NCI-H2029 (cell line): ENCODE measurements around the gene ATP10B.

Source experiments
- DNase-seq: peaks from one replicate; lab custom pipeline; 2025; lab: John Stamatoyannopoulos, UW

The ATP10B gene

DNA sequence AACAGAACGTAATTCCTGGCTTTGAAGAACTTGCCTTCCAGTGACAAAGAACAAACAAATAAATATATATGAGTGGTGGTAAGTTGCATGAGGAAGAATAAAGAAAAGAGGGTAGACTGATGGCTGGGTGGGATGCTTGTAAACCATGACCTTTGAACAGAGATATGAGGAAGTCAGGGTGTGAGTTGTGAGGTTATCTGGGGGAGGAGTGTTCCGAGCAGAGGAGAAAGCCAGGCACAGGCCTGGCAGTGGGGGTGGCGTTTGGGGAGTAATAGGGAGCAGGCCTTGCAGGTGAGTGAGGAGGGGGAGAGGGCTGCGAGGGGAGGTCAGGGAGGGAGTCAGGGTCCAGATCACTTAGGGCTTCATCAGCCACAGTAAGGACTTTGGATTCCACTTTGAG is 217.0 kb downstream of the ATP10B start:
- no peak for DNase-seq

DNA sequence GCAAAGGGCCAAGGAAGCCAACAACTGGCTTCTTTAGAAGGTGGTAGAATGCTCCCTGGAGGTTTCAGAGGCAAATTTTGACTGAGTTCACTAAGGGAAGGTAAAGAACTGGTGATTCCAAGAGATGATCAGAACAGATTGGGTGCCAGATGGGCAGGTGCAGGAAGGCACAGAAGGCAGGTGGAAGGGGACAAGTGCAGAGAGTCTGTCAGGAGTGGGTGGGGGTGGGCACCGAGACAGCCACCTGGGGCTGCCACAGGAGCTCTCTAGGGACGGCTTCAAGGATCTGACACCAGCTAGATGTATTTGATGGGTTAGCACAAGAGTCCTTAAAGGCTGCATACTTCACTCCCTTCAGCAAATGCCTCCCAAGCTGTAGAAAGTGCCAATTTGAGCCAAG is 223.0 kb downstream of the ATP10B start:
- DNase-seq, result no peak

DNA sequence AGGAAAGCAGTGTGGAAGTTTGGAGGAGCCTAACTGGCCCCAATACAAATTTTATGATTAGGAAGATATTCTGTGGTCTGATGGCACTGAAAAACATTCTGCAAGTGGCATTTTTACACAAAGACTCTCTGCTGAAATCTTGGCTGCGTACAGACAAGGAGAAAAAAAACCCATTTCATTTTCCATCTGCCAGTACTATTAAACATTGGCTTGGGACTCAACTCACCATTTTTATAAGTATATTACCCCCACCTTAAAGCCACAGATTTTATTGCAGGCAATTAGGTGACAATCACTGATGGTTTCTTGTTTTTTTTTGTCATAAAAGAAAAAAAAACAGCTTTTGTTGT is 223.4 kb downstream of the ATP10B start:
- no peak for DNase-seq

DNA sequence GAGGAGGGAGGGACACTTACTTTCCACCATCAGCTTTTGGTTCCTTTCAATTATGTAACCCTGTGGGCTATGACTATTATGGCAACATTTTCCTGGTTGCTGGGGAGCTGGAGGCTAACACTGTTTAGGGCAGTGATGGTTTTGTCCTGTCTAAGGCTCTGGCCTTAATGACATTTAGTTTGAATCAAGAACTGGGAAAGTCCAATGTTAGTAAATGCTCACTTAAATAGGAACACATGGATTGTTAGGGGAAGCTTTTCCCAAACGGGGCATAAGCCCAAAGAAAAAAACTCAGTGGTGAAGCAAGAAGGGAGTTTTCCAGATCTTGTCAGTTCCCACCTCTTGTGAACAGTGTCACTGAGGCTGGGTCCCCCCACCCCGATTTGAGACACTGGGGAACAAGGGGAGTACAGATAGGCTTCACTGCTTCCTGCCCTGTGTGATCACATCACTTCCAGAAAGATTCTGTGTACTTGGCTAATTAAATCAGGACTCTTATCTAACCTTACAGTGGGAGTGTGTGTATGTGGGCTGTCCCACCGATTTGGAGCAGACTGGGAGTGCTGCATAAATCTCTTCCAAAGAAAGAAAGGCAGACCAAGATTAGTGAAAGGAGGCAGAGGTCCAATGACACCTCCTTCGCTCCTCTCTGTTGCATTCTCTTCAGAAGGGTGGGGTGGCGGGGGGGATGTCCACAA is 223.9 kb downstream of the ATP10B start:
- DNase-seq, result no peak

DNA sequence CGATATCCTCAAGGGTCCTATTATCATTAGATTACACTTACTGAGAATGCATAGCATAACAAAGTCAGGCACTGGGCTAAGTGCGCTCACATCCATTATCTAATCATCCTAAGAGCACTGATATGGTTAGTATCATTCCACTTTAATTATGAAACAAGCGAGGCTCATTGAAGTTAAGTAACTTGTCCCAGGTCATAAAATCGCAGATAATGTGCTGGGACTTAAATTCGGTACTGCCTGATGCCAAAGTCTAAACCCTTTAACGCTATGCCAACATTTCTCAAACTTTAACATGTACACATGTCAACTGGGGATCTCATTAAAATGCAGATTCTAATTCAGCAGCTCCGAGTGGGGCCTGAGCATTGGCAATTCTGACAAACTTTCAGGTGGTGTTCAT is 225.7 kb downstream of the ATP10B start:
- DNase-seq, result no peak

DNA sequence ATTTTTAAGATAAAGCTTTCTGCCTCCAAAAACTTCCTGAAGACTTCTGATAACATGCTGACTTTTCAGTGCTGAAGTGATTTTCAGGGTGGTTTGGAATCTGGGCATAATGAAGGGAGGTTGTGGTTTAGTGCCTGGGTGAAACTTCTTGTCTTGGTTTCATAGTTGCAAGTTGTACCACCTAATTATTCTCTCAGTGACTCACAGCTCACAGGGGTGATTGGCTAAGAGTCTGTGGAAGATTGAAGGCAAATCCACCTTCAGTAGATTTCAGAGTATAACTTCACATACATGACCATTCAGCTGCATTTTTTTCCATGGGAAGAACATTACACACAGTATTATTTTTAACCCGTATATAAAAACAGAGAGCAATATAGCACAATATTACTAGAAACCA is 230.5 kb downstream of the ATP10B start:
- no peak for DNase-seq

DNA sequence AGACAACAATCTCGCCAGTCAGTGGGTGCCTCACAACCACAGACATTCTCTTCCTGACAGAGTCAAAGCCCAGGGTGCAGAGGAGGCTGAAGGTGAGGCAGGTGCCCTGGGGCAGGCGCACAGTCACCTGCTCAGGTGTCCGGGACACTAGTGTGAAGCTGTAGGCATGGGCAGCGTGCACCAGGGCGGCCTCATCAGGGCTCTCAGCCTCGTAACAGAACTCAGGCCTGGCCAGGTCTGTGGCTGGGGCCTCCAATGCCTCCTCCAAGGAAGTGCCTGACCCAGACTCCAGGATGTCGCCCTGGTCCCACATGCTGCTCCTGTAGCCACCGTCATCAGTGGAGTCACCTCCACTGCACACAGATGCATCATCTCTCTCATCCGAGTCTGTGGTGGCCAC is 231.6 kb downstream of the ATP10B start:
- no peak for DNase-seq

DNA sequence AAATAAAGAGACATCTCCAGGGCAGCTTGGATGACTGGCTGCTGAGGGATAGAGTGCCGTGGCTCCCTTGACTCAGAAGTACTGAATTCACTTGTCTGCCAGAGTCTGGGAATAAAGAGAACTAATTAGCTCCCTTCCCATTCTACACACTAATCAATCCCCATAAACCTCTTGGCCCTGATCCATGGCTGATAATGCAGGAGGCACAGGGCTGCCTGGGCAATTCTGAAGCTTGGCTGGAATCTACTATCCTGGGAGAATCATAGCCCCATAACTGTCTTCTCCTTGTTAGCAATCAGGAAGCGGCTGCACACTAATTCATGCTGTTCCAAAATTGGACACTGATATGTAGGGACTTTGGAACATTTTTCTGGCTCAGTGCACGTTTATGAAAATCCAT is 232.6 kb downstream of the ATP10B start:
- DNase-seq, result no peak

DNA sequence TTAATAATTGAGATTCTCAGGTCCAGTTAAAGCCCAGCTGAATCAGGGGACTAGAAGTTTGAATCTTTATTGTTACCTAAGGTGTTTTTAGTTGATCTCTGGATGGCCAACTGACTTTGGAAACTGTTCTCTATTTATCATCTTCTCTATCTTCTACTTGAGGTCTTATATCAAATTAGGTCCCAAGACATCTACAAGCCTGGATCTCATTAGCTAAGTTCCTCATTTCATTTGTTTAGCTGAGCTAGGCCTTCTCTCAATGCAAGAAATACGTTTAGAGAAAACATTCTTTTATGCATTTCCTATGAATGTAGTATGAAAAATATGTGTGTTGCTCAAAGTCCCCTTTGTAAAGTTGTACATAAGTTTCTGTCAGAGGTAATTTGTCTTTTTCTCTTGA is 233.7 kb downstream of the ATP10B start:
- no peak for DNase-seq

DNA sequence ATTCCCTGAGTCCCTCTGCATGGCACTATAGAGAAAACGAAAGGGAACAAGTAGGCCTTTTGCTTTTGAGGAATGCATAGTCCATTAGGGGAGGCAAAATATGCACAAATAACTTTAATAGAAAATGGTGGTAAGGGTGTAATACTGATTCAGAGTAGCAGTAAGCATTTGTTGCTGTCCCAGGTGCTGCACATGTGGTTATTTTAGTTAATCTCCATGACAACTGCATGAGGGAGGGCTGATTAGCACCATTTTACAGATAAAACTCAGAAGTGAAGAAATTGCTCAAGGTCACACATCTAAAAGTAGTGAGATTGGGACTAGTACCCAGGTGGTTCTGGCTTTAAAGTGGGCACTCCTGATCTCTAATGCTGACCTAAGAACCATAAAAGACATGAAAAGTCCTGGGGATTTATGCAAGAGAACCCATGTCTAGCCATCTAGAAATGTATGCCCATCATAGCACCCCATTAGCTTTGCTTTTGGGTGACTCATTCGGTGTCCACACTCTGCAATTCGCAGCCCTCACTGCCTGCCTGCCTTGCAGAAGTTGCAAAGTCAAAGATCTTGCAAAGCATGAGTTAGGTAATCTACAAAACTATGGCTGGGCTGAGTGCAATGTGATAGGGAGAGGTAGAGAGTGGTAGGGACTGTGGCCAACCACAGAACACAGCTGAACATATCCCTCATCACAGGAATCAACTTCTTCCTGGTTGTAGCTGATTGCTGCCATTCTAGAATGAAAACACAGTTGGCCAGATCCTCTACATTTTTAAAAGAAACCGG is 235.1 kb downstream of the ATP10B start:
- DNase-seq, result no peak

DNA sequence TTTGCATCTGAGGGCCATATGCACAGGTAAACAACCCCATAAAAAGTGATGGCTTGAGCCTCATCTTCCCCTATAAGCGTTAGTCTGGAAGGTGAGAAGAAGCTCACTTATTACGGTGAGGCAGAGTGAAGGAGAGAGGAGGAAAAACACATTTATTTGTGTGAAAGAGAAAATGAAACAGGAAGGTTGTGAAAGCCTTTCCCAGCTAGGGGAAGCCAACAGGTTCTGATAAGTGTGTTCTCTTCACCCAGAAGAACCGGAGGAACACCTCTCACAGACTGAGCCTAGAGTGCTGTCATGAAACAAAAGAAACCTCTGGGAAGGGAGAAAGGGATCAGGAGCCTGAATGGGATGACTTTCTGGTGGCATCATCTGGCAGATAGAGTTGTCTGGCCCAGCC is 237.9 kb downstream of the ATP10B start:
- no peak for DNase-seq

DNA sequence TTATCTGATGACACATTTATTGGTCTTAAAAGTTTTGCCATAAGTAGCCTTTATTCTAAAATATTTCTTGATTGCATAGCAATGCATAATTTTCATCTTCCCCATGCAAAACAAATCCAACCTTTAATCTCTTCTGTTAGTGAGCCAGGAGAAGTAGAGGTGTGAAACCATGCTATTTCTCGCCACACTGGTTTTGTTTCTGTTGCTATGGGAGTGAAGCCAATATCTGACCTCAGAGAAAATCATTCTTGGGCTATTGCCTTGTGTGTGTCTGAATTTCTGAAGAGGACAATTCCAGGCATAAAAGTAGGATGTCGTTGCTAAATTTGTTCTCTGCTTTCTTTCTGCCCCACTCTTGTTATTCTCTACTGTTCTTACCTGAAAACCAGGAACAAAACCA is 246.7 kb downstream of the ATP10B start:
- no peak for DNase-seq

DNA sequence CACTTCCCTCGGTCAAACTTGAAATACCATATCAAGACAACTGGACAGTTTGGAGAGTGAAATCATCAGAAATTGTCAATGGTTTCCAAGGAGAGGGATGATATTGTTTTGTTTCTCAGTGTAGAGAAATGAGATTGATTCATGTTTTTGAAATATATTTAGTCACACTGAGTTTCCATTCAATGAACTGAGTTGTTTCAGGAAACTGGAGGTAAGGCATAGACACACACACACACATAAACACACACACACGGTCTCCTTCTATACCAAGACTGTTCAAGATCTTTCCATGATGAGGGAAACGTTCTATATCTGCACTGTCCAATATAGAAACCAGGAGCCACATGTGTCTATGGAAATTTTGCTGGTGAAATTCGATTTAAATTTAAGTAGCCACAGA is 247.5 kb downstream of the ATP10B start:
- DNase-seq, result no peak

DNA sequence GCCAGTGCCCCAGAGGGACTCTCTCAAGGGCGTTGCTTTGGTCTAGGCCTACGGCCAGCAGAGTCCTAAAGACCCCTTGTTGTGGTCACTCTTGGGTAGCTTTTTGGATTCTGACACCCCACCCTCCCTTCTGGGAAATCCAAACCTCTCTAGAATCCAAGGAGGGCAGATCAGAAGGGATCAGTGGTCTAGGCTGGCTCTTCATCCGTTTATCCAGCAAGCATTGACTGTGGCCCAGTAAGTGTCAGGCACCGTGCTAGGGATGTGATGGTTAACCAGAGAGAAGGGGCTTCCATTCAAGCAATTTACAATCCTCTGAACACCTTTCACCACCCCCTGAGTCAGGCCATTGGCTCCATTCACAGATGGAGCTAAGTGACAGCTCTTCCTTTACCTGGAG is 249.3 kb downstream of the ATP10B start:
- no peak for DNase-seq

DNA sequence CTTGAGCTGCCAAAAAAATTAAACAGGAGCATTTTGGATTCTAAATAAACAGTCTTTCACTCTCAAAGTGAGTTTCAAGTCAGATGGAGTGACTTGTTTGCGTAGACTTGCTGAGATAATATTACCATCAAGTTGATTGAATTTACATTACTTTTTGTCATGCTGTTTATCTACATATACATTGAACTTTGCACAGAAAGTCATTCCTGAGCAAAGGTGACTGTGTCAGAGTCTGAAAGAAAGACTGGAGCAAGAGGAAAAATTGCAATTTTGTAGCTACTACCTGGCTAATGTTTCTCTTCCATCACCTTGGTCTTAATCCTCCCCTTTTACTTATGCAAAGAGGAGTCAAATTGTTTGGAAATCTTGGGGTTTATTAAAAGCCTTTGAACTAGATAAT is 251.0 kb downstream of the ATP10B start:
- no peak for DNase-seq

DNA sequence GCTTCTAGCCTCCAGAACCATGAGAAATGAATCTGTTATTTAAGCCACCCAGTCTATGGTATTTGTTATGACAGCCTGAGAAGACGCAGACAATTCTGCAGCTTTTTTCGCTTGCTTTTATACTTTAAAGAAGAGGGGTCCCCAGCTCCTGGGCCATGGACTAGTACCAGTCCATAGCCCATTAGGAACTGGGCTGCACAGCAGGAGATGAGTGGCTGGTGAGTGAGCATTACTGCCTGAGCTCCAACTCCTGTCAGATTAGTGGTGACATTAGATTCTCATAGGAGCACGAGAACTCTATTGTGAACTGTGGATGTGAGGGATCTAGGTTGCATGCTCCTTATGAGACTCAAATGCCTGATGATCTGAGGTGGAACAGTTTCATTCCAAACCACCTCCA is 278.7 kb downstream of the ATP10B start:
- no peak for DNase-seq

DNA sequence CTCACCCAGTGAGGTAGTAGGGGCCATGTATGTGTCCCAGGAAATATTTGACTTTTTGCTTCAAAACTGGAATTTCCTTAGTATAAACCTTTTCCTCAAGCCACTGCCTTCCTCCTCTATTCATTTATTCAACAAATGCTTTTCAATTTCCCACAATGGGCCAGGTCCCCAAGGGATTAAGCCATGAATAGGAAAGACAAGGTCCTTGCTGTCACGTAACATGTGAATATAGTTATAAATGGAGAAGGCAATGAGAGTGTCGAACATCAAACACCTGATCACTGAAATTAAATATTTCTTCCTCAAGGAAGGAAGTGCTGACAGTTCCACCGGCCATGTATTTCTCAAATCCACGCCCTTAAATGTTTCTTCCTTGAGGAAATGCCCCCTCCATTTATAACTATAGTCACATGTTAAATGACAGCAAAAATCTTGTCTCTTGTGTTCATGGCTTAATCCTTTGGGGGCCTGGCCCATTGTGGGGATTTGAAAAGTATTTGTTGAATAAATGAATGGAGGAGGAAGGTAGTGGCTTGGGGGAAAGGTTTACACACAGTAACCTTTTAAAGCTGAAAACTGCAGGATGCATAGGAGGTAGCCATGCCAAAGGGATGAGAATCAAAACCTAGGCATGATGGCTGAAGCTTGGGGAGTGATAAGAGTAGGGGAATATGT is 284.8 kb downstream of the ATP10B start:
- DNase-seq, result no peak

DNA sequence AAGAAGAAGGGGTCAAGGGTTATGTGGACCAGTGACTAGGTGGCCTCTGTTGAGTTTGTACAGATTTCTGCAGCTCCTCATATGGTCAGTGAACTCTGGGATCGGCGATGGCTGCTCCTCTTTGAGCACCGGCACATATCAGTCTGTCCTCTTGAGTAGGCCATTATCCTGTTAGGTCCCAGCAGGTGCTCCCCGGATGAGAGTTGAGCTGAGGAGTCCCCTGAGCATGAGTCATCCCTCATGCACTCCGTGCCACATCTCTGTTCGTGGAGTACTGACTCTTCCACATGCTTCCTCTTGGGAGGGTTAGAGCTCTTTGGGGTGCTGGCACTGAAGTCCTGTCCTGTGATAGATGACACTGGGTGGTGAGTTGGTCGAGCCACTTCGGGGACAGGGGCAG is 286.6 kb downstream of the ATP10B start:
- DNase-seq, result no peak

DNA sequence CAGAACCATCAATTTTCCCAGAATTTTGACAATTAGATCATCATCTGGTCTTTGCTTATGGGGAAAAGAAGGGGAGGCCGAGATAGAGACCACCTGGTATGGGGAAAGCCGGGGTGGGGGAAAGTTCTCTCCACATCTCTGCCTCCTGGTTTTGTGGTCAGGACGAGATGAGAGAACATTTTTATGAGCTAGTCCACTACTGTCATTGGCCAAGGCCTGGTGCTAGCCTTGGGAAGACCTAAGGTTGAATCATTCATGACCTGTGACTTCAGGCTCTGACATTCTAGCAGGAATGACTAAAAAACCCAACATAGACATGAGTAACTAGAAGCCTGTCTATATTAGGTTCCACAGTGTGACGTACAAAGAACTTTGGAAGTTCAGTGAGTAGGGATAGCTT is 295.2 kb downstream of the ATP10B start:
- DNase-seq, result no peak

DNA sequence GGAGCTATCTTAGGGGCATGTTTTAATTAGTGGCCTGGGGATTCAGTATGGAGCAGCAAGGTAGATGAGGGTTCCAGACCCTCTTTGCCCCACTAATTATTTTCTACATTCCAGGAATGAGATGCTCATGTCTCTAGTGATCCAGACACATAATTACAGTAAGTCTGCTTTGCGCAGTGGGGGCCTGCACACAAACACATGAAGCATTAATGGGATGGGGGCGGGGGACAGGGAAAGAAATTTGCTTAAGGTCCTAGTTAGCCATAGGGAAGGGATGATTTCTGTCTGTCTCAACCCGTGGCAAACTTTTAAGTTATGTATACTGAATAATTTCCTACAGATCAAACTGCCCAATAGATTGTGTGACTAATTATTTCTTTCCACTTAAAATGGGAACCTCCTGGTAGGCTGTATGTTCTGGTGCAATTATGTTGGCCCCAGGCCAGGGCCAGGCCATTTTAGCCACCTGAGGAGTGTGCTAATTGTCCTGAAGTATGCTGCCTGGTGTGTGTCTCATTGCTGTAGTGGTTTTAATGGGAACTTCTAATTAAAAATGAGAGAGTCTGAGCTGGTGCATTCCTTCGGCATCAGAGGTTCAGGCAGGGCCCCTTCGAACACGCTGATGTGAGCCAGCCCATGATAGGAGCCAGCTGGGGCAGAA is 295.9 kb downstream of the ATP10B start:
- no peak for DNase-seq

DNA sequence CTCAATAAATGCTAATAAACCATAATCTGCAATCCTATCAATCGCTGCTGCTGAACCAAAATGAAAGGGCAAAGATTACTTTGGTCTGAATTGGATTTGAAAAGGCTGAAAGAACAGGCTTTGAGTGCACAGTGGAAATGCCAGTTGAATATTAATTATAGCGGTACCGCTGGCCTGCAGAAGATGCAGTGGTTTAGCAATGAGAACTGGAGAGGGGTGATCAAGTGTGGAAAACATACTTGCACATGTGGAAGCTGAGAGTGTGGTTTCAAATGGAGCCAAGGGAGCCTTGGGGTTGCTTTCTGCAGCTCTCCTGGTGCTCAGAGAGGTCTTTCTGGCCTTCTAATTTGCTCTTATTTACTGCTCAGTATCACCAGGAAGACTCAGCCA is 296.4 kb downstream of the ATP10B start:
- DNase-seq, result no peak

DNA sequence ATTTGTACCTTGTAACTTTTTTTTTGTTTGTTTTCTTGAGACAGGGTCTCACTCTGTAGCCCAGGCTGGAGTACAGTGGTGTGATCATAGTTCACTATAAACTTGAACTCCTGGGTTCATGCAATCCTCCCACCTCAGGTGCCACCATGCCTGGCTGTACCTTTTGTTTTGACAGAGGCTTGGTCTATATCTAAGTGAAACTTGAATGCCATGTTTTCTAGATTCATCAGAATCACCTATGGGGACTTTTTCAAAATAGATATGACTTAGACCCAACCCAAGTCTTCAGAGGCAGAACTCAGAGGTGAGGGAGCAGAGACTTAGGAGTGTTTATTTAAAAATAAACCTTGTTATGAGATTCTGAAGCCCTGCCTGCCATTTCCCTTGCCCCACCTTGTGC is 301.9 kb downstream of the ATP10B start:
- no peak for DNase-seq
